Measurements from ENCODE around the gene IL32.

GRCh38 chr16:3096362-3096761 lies 30.9 kb downstream of the IL32 start:
- no peak for TF ChIP-seq EP300 (IDR thresholded peaks at IDR 0.05)
- TF ChIP-seq CTCF (IDR thresholded peaks at IDR 0.05): no peak
- TF ChIP-seq POLR2A (IDR thresholded peaks at IDR 0.05): no peak
